Neural cell (in vitro differentiated cells): Measurements from ENCODE around the gene COX6B2. TPM values are rescaled to one million over a fixed set of nuclear protein-coding genes. Genes with fewer than 3 reads are reported as not detected.

Source experiments
- H2AFZ ChIP-seq: fragments of 200-600, 300-800 bp; sonication (generic), shearing (Covaris generic); 2 replicates; pipeline ENCODE4 v1.6.0; 2014; ENCODE audit warnings: low read depth, mild to moderate bottlenecking, antibody characterized with exemption, low read length, moderate library complexity
- H3F3A ChIP-seq: fragments of 200-600 bp; shearing (Covaris generic); 2 replicates; pipeline ENCODE4 v1.6.1; 2016; ENCODE audit warnings: mild to moderate bottlenecking, moderate library complexity, mixed read lengths, antibody characterized with exemption, low read length; ENCODE audit not compliant: insufficient read depth, poor library complexity, severe bottlenecking
- H3K27ac ChIP-seq: fragments of 200-600, 300-800 bp; sonication (generic), shearing (Covaris generic); 2 replicates; pipeline ENCODE4 v1.5.1; 2014; ENCODE audit warnings: mild to moderate bottlenecking, low read length, moderate library complexity
- H3K27me3 ChIP-seq: fragments of 300-800, 200-600 bp; sonication (generic), shearing (Covaris generic); 2 replicates; pipeline ENCODE4 v1.6.0; 2014; ENCODE audit warnings: mild to moderate bottlenecking, low read depth, low read length, moderate library complexity; ENCODE audit not compliant: insufficient read depth
- H3K36me3 ChIP-seq: fragments of 300-800, 200-600 bp; sonication (generic), shearing (Covaris generic); 2 replicates; pipeline ENCODE4 v1.5.1; 2014; ENCODE audit warnings: mild to moderate bottlenecking, antibody characterized with exemption, low read length, moderate library complexity; ENCODE audit not compliant: insufficient read depth
- H3K4me2 ChIP-seq: fragments of 300-800, 200-600 bp; sonication (generic), shearing (Covaris generic); 2 replicates; pipeline ENCODE4 v1.6.0; 2014; ENCODE audit warnings: mild to moderate bottlenecking, low read length
- H3K4me3 ChIP-seq: fragments of 300-800, 200-600 bp; sonication (generic), shearing (Covaris generic); 2 replicates; pipeline ENCODE4 v1.5.1; 2014; ENCODE audit warnings: mild to moderate bottlenecking, low read length, moderate library complexity
- H3K79me2 ChIP-seq: fragments of 200-600 bp; shearing (Covaris generic); replicated peaks from 2 replicates; pipeline ENCODE4 v1.6.0; 2014; ENCODE audit warnings: mild to moderate bottlenecking, low read length, moderate library complexity; ENCODE audit not compliant: insufficient read depth
- H3K9ac ChIP-seq: fragments of 300-800, 200-600 bp; sonication (generic), shearing (Covaris generic); 2 replicates; pipeline ENCODE4 v1.6.1; 2016; ENCODE audit warnings: mild to moderate bottlenecking, low read length, mixed read lengths
- H3K9me2 ChIP-seq: fragments of 200-600 bp; shearing (Covaris generic); 2 replicates; pipeline ENCODE4 v1.6.1; 2016; ENCODE audit warnings: mild to moderate bottlenecking, low read length, mixed read lengths; ENCODE audit not compliant: insufficient read depth
- H3K9me3 ChIP-seq: fragments of 200-600, 300-800 bp; sonication (generic), shearing (Covaris generic); 2 replicates; pipeline ENCODE4 v1.6.1; 2016; ENCODE audit warnings: mild to moderate bottlenecking, mixed run types, low read length, moderate library complexity, mixed read lengths
- H4K20me1 ChIP-seq: fragments of 200-600 bp; shearing (Covaris generic); 2 replicates; pipeline ENCODE4 v1.6.1; 2016; ENCODE audit warnings: mild to moderate bottlenecking, mixed run types; ENCODE audit not compliant: insufficient read depth
- CTCF ChIP-seq: fragments of 450-650 bp; IDR thresholded peaks from 2 replicates; pipeline ENCODE4 v1.5.1; 2014; ENCODE audit warnings: antibody characterized with exemption, mild to moderate bottlenecking, moderate library complexity; ENCODE audit not compliant: poor library complexity, severe bottlenecking
- EP300 ChIP-seq: fragments of 450-650 bp; conservative IDR thresholded peaks from 2 replicates; pipeline ENCODE4 v1.6.1; 2014; ENCODE audit warnings: antibody characterized with exemption, mild to moderate bottlenecking, moderate library complexity; ENCODE audit not compliant: poor library complexity, severe bottlenecking
- EZH2 ChIP-seq: fragments of 200-600, 300-800 bp; shearing (Covaris generic), sonication (generic); IDR thresholded peaks from 2 replicates; pipeline ENCODE4 v1.6.1; 2014; ENCODE audit warnings: antibody characterized with exemption, low read length, borderline replicate concordance, mild to moderate bottlenecking; ENCODE audit not compliant: insufficient read depth, poor library complexity, severe bottlenecking
- MXI1 ChIP-seq: fragments of 450-650 bp; conservative IDR thresholded peaks from 2 replicates; pipeline ENCODE4 v1.6.1; 2014; ENCODE audit warnings: antibody characterized with exemption, mild to moderate bottlenecking; ENCODE audit not compliant: poor library complexity, severe bottlenecking
- POLR2AphosphoS5 ChIP-seq: IDR thresholded peaks from 2 replicates; pipeline ENCODE4 v1.6.1; 2012
- RAD21 ChIP-seq: fragments of 450-650 bp; conservative IDR thresholded peaks from 2 replicates; pipeline ENCODE4 v1.6.1; 2014; ENCODE audit warnings: antibody characterized with exemption, mild to moderate bottlenecking, moderate library complexity
- REST ChIP-seq: IDR thresholded peaks from 2 replicates; pipeline ENCODE4 v1.6.1; 2012; ENCODE audit warnings: borderline replicate concordance
- SMC3 ChIP-seq: fragments of 450-650 bp; conservative IDR thresholded peaks from 2 replicates; pipeline ENCODE4 v1.6.1; 2014; ENCODE audit warnings: antibody characterized with exemption, mild to moderate bottlenecking, moderate library complexity; ENCODE audit not compliant: poor library complexity
- TAF1 ChIP-seq: IDR thresholded peaks from 2 replicates; pipeline ENCODE4 v1.6.1; 2012; ENCODE audit warnings: low read depth
- polyA plus RNA-seq: library from polyadenylated mRNA; depleted of rRNA; stranded (reverse); fragments of >200 nt; gene quantifications from 2 replicates; pipeline ENCODE4 v1.2.3, GENCODE V29; 2014

The COX6B2 gene
- polyA plus RNA-seq, 1 donor from 2014 or later: 0.17 TPM

GRCh38 chr19:55339889-55340783 lies 14.4 kb downstream of the COX6B2 start:
- H3F3A ChIP-seq: no peaks in the 10 kb centered on the region
- peak overlapping the region; percentile 100 for H3K4me2 ChIP-seq
- H2AFZ ChIP-seq: no peak overlapping the region
- peak overlapping the region; percentile 95 for H3K4me3 ChIP-seq
- H3K27me3 ChIP-seq: no peaks in the 10 kb centered on the region
- H3K79me2 ChIP-seq: peaks cover 10% of the 10 kb centered on the region
- H3K9me2 ChIP-seq: no peaks in the 10 kb centered on the region
- H3K36me3 ChIP-seq: no peaks in the 10 kb centered on the region
- H3K9me3 ChIP-seq: no peaks in the 10 kb centered on the region
- H4K20me1 ChIP-seq: peaks cover 5% of the 10 kb centered on the region
- TF ChIP-seq RAD21 (no peak), TAF1 (peak; percentile 91), CTCF (no peak), REST (peak; percentile 48), POLR2AphosphoS5 (peak; percentile 99)
- peak overlapping the region; percentile 99 for H3K9ac ChIP-seq
- peak overlapping the region; percentile 98 for H3K27ac ChIP-seq

- Histone ChIP-seq H3K9me3 (no peaks in the 10 kb centered on the region), H3K4me2 (peak within 1 kb of the TSS; percentile 100), H3K9ac (peak within 1 kb of the TSS; percentile 99), H3K9me2 (no peaks in the 10 kb centered on the region), H2AFZ (peak within 1 kb of the TSS; percentile 62), H3F3A (no peaks in the 10 kb centered on the region), H3K79me2 (peaks cover 10% of the 10 kb centered on the region), H3K36me3 (no peaks in the 10 kb centered on the region), H4K20me1 (peaks cover 5% of the 10 kb centered on the region), H3K4me3 (peak within 1 kb of the TSS; percentile 95), H3K27me3 (no peaks in the 10 kb centered on the region), H3K27ac (peak within 1 kb of the TSS; percentile 100)
- TF ChIP-seq EP300 (peak; percentile 8), POLR2AphosphoS5 (peak; percentile 89), SMC3 (no peak), MXI1 (peak; percentile 44), TAF1 (peak; percentile 29), RAD21 (no peak), EZH2 (no peak), REST (peak; percentile 65), CTCF (peak; percentile 69)
Observed at GRCh38 chr19:55339105-55339888, 15.2 kb downstream of the COX6B2 start, which contains the start of gene KMT5C. Gene KMT5C (plus strand): TSS chr19:55339876. CDS start chr19:55341937, 2,061 bp downstream.
